SH-SY5Y (cell line): Measurements from ENCODE around the gene TMEM120B.

Experiments
- GATA2 ChIP-seq: IDR thresholded peaks from 2 replicates; pipeline ENCODE4 v1.6.1; 2011; ENCODE audit warnings: mild to moderate bottlenecking, low read depth, low read length
- GATA3 ChIP-seq: IDR thresholded peaks from 2 replicates; pipeline ENCODE4 v1.6.1; 2011; ENCODE audit warnings: low read depth, mild to moderate bottlenecking, low read length, moderate library complexity

GRCh38 chr12:121812320-121812871, 99.8 kb downstream of the TMEM120B start:
- TF ChIP-seq GATA2 (no peak), GATA3 (no peak)
